NCI-H748 (cell line): ENCODE results near the gene ELOVL5.
"Not testable (repeated sequence)": the region's sequence is repeated elsewhere in the genome, so short reads cannot be mapped to it uniquely, and the experiment has no call there.

Experiments used
- DNase-seq: peaks from one replicate; lab custom pipeline; 2025; ENCODE audit not compliant: unreplicated experiment; lab: John Stamatoyannopoulos, UW

ELOVL5 gene

DNA sequence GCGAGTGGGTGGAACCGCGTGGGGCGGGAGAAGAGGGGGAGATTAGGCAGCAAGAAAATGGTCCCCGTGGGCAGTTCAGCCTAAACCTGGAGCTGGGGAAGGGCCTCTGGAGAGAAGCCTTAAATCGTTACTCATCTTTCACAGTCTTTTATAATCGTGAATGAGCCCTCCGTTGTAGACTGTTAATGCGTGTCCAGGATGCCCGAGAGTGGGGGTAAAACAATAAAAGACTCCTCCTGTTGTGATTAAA is 11.0 kb upstream of the ELOVL5 start:
- DNase-seq, result no peak

DNA sequence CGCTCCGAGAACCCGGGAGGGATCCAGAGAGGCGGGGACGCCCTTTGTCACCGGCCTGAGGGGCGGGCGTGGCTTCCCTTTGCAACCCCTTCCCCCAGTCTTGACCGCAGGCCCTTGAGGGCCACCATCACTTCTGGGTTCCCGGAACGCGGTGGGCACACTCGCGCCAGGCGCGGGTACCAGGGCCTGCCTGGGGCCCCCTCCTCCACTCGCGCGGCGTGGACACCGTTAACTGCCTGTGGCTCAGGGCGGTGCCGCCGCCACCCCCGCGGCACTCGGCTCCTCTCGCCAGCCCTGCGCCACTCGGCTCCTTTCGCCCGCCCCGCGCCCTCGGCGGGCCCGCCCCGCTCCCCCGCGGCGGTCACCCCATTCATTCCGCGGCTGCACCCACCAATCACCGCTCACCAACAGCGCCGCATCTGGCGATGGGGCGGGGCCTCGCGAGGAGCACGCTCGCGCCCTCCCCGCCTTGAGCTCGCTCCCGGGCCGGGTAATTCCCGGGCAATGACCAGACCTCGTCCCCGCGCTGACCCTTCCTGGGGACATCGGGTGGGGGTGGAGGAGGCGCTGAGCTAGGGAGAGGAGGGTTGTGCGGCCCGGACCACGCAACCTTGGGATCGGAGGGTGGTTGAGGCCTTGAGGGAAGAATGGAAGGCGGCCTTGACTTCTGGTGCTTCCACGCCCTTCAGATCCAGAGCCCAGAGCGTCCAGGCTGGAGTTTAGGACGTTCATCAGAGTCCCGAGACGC is 10.5 kb upstream of the ELOVL5 start:
- DNase-seq, result peak; percentile 99

DNA sequence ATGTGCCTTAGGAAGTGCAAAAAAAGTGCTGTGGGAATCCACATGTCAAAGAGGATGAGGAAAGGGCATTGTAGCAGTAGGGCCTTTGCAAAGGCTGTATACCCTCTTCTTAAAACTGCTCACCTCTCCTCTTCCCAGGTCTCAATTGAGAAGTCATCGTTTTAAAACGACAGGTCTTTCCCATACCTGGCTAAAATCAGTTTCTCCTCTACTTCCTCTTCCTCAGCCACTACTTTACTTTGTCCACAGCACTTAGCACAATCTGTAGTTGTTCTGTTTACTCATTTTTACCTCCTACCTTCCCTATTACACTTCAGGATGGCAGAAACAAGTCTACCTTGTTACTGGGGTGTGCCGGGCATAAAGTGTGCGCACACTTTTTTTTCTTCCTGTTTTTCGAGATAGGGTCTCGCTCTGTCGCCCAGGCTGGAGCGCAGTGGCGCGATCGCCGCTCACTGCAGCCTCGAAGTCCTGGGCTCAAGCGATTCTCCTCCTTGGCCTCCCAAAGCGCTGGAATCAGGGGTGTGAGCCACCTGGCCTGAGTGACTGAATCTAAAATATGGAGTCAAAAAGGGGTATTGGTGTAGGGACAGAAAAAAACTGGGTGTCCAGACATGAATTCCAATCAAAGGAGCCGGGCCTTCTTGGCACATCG is 9.8 kb upstream of the ELOVL5 start:
- DNase-seq, result no peak

DNA sequence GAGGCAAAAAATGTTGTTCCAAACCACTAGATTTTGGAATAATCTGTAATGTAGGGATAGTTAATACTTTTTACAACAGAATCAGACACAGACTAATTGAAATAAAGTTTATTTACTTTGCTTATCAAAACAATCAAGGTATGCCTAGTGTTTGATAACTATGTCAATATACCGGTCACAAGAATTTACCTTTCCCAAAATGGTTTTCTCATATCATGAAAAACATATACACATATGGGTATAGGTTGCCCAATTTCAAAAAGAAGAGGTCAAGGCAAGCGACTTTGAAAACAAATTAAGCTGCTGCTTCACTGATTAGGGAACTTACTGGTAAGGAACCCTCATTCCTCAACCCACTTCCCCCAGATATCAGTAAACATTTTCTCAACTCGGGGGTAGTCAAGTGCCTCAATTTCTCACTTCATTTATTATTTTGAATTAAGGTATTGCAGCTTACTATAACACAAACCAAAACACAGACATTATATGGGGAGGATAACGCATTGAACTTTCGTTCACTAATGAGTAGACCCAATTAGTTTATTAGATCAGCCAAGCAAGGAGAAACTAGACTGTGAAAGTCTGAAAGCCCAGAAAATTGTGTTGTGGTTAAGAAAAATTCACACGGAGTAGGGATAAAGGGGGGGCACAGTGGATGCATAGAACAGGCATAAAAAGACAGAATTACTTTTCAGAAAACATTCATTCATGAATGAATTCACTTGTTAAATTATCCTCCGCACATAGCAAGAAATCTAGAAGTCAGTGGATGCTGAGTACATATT is 9.0 kb upstream of the ELOVL5 start:
- no peak for DNase-seq

DNA sequence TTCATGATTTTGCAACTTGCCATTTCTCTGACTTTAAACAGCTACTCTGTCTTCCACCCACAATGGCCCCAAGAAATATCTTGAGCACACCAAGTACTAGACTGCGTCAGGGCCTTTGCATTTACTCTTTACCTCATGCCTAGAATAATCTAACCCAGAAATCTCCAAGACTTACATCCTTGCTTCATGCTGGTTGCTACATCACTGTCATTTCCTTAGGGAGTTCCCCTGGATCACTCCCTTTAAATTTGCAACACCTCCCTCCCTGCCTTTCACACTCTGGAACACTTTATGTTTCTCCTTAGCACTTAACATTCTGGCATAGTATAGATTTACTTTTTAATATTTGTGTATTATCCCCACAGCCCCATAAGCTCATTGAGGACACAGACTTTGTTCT is 4.9 kb upstream of the ELOVL5 start:
- DNase-seq, result no peak

DNA sequence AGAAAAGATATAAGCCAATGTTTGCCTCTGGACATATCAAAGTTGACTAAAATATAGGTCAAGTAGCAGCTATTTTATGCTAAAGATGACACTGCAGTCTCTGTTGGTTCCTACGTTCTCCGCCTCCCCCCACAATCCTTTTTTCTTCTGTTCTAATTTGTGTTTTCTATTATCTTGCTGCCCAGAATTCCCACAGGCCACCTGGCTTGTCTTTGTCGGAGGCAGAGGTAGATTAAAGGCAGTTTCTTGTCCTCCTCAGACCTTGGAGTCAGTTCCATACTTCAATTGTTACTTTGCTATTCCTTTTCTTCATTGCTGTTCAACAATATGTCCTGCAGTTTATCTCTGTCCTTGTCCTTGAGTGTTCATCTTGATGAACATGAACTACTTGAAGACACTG is 3.6 kb upstream of the ELOVL5 start:
- no peak for DNase-seq

DNA sequence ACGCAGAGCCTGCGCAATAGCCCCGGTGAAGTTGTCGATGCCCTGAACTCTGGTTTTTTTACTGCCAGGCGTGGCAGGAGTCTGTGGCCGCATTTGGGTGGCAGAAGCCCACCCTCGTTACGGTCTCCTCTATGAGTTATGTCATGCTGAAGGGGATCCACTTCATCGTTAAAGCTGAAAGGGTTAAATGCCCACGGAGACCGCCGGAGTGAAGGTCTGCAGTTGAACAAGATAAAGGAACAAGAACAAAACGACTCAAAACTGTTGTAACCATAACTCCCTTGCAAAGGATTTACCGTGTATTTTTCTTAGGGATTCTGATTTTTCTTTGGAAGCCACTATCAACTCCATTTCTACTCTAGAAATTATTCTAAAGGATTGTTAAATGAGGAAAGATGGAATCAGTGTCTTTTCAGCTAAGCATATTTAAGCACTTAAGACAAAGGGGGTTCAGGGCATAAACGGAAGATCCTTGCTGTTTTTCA is 501 bp upstream of the ELOVL5 start:
- no peak for DNase-seq

DNA sequence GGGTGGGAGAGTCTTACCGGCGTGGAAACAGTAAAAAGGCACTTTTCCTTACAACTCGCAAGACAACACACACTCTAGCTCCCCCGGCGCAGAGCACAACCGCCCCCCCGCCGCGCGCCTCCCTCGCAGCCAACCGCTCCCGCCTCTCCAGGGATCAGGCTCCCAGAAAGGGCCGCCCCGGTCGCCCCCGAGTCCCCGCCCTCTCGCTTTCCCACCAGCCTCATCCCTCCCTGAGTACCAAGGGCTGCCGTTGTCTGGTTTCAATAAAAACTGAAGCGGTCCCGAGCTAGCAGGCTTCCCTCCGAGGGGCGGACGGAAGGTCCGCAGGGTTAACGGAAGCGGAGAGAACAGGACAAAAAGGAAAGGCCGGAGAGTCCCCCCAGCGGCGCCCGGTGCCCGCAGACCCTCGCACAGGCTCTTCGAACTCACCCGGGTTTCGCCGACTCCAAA is 804 bp downstream of the ELOVL5 start:
- DNase-seq, result peak; percentile 91

DNA sequence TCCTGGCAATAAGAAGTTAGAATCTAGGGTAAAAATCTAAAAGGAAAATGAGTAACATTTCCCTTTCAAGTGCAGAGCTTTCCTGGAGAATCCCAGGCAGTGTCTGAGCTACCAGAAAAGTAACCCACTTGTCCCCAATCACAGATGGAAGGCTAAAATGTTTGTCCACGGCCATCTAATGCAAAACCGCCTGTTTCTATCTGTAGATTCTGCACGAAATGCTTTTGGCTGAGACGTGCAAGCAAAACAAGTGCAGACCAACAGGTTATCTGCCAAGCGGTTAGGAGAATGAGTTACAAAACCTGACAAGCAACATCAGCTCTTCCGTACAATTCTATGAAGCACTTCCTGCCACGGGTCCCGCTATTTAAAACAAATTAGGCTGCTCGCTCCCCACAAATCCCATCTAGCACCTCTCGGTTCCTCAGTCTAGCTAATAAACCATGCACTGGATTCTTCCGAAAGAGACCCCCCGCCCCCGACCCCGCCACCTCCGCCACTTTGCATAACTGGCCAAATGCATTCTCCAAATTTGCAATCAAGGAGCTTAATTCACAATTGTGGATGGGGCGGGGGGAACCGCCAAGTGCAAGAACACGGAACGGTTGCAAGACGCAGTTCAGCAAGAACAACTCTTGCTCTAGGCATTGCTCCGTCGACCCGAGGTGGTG is 1.4 kb downstream of the ELOVL5 start:
- DNase-seq, result peak; percentile 62

DNA sequence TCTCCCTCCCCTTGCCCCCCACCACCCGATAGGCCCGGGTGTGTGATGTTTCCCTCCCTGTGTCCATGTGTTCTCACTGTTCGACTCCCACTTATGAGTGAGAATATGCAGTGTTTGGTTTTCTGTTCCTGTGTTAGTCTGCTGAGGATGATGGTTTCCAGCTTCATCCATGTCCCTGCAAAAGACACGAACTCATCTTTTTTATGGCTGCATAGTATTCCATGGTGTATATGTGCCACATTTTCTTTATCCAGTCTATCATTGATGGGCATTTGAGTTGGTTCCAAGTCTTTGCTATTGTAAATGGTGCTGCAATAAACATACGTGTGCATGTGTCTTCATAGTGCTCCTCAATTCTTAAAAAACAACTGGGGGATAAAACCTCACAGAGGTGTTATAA is 2.7 kb downstream of the ELOVL5 start:
- DNase-seq, result not testable (repeated sequence)

DNA sequence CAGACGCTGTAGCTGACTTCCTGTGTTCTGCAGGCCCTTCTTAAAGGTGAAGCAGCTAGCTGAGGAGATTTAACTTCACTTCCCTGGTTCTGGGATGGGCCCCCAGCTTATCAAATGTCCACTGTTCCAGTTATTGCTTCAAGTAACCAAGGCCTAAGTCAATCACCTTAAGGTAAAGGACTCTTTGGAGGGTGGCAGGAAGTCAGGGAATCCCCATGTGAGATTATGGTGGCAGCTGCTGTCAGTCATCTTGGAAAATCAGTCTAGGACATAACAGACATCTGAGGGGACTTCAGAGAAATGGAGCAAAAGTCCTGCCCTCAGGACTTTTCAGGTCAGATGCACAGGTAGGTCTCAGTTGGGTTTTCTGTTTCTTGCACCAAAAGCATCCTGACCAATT is 3.8 kb downstream of the ELOVL5 start:
- DNase-seq, result no peak

DNA sequence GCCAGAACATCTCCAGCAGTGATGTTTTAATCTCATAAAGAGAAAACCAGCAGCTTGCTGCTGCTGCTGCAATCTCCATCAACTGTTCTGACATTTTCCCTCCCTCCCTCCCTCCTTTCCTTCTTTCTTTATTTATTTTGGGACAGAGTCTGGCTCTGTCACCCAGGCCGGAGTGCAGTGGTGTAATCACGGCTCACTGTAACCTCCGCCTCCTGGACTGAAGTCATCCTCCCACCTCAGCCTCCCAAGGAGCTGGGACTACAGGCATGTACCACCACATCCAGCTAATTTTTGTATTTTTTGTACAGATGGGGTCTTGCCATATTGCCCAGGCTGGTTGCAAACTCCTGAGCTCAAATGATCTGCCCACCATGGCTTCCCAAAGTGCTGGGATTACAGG is 5.7 kb downstream of the ELOVL5 start:
- DNase-seq, result no peak

DNA sequence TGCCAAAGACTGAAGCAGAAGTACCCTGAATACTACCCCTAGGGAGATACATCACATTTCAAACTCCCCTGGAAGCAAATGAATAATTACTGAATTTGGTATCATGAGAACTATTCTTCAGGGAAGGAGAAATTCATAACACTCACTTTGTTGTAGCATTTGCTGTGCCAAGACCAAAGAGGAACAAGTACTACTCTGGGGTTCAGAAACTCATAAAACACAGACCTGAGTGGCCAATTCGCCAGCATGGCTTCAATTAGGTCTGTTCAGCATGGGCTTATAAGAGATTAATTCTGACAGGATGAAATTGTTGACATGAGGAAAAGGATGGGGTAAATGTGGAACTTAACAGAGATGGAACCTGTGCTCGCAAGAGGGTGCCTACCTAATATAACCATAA is 6.5 kb downstream of the ELOVL5 start:
- DNase-seq, result no peak

DNA sequence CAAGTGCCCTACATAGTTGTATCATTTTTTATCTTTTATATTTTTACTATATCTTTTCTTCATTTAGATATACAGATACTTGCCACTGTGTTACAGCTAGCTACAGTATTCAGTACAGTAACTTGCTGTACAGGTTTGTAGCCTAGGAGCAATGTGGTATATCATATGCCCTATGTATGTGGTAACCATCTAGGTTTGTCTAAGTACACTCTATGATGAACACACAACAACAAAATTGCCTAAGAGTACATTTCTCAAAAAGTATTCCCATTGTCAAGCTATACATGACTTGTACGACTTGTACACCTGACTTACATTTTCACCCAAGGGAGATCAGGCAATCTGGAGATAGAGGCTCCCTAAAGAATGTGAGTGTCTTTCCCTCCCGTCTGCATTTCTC is 8.2 kb downstream of the ELOVL5 start:
- no peak for DNase-seq

DNA sequence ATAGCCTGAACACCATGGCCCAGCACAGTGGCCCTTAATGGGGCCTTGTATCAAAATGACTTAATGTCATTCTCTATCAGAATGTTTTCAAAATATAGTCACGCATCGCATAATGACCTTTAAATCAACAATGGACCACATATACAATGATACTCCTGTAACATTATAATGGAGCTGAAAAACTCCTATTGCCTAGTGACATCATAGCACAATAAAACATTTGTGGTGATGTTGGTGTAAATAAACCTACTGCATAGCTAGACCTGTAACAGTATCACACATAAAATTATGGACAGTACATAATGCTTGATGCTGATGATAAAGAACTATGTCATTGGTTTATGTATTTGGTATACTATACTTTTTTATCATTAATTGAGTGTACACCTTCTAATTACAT is 9.3 kb downstream of the ELOVL5 start:
- DNase-seq, result no peak

DNA sequence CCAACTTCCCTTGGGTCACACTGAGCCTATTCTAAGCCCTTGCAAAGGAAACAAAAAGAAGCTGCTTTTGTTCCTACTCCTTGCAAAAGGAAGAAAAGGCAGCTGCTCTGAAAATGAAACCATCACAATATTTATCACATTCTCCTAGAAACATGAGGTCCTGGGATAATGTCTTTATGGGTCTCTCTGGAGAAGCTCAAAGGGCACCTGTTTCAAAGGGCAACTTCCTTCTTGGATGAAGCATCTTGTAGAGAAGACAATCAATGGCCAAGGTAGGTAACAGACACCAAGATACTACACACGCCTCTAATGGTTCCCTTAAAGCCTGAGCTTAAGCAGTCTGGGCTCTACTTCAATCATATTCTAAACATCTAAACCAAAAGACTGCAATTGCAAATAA is 10.4 kb downstream of the ELOVL5 start:
- DNase-seq, result no peak

DNA sequence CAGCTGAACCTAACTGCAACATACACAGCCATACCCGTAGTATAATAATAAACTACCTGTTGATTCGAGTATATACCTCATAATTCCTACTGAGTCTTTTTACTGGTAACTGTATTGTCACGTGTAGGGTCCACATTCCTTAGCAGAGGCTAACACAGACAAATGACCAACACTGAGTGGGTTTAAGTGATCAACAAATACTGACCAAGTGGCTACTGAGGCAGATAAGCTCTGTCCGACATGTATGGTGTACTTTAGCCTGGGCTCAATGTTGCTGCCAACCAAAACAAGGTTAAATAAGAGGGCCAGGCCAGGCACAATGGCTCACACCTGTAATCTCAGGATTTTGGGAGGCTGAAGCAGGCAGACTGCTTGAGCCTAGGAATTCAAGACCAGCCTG is 12.7 kb downstream of the ELOVL5 start:
- DNase-seq, result no peak

DNA sequence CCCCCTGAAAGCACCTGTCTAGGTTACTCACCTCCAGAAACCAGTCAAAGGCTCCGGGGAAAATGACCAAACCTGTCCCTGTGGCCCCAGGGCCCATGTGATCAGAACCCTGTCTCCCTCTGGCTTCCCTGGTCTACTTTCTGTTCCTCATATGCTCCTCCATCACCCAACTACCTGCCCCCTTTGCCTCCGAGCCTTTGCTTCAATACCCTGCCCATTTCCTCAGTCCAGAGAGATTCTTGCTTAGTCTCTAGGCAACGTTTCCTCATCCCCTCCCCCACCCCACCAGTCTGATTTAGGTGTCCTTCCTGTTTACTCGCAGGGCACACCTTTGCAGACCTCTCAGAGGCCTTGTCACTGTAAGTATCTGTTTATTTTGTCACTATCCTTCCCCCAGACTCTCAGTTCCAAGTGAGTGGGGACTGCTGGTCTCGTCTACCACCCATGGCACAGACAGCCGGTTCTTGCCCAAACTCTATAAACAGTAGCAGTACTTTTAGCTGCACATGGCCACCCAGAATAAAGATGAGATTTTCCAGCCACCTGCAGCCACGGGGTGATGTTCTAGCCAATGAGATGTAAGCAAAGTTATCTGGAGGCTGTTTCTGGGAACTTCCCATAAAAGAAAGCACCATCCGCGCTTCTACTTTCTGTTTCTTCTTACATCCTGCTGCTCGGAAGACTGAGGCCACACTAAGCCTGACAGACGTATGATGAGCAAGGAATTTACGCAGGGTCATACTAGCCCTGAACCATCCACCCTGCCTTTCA is 13.3 kb downstream of the ELOVL5 start:
- peak; percentile 15 for DNase-seq

DNA sequence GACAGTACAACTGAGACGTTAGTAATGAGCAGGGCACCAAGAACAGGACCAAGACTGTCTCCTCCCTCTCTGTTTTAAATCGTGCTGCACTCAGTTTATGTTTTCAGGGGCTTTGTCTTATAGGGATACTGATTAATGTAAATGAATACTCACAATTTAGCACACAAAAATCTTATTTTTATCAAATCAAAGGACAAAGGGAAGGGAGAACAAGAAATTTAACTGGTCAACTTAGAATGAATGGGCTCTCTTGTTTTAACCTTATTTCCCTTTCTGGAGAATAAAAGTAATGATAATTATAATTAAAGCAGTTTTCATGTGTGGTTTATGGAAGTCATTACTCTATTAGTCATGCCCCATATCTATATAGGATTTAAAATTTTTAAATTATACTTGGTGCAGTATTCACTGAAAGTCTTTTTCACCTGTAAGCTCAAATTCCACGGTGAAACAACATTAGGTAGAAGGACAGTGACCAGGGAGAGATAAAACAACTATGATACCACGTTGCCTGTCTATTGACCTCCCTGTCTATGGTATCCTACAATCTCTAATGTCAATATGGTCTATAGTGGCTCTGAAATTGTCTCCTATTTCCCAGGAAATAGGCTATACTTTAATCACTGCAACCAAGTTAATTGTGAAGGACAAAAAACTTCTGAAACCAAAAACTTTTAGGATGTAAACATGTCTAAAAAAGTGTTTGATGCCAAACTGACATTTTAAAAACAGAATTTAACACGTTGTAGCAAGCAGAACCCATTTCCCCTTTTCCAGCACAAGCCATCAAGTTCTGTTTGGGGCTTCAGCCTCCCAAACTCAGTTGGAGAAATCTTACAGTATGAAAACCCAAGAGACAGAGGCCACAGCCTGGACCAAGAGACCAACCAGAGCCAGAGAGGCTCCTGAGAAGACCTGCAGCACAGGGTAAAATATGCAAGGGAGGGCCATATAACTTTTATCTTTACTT is 15.0 kb downstream of the ELOVL5 start:
- no peak for DNase-seq

DNA sequence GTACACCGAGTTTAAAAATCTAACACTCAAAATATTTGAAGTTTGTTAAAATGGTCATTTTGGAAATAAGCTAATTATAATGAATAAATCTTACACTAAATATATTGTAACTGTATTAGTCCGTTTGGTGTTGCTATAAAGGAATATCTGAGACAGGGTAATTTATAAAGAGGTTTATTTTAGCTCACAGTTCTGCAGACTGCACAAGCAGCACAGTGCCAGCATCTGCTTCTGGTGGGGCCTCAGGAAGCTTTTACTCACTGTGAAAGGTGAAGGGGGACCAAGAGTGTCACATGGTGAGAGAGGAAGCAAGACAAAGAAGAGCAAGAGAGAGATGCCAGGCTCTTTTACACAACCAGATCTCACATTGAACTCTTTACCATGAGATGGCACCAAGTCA is 17.1 kb downstream of the ELOVL5 start:
- DNase-seq, result no peak
